NCI-H748 (cell line): ENCODE data around the gene FARS2.
A peak's percentile ranks its signal among the peaks of the same experiment; 100 is the strongest.

Experiments
- DNase-seq: peaks from one replicate; lab custom pipeline; 2025; ENCODE audit not compliant: unreplicated experiment; lab: John Stamatoyannopoulos, UW

Gene FARS2

GRCh38 chr6:5260661-5261544, at the start of gene FARS2, which contains the start of gene LYRM4:
FARS2 (plus strand) TSS chr6:5261513.
LYRM4 (minus strand) TSS chr6:5260950; CDS start chr6:5260733, 217 bp downstream.
- peak; percentile 95 for DNase-seq

GRCh38 chr6:5213836-5214235, 47.5 kb upstream of the FARS2 start:
- no peak for DNase-seq

- peak; percentile 28 for DNase-seq
These were observed 46.7 kb upstream of the FARS2 start for GRCh38 chr6:5214570-5215052.

- no peak for DNase-seq
These were observed 46.2 kb upstream of the FARS2 start for GRCh38 chr6:5215159-5215558.

GRCh38 chr6:5215799-5216198, 45.5 kb upstream of the FARS2 start:
- peak; percentile 18 for DNase-seq

GRCh38 chr6:5217356-5217755, 44.0 kb upstream of the FARS2 start:
- no peak for DNase-seq

- no peak for DNase-seq
These were observed 42.2 kb upstream of the FARS2 start for GRCh38 chr6:5219011-5219691.

- no peak for DNase-seq
These were observed 40.9 kb upstream of the FARS2 start for GRCh38 chr6:5220443-5220842.

- no peak for DNase-seq
These were observed 38.0 kb upstream of the FARS2 start for GRCh38 chr6:5223309-5223708.

GRCh38 chr6:5229356-5229755, 32.0 kb upstream of the FARS2 start:
- no peak for DNase-seq

GRCh38 chr6:5230081-5230480, 31.2 kb upstream of the FARS2 start:
- DNase-seq: no peak

- DNase-seq: no peak
These were observed 30.0 kb upstream of the FARS2 start for GRCh38 chr6:5231289-5231688.

- DNase-seq: no peak
These were observed 26.4 kb upstream of the FARS2 start for GRCh38 chr6:5234874-5235273.

- no peak for DNase-seq
These were observed 25.5 kb upstream of the FARS2 start for GRCh38 chr6:5235830-5236229.

- DNase-seq: no peak
These were observed 23.5 kb upstream of the FARS2 start for GRCh38 chr6:5237805-5238204.

- DNase-seq: no peak
These were observed 23.0 kb upstream of the FARS2 start for GRCh38 chr6:5238336-5238735.

- no peak for DNase-seq
These were observed 20.1 kb upstream of the FARS2 start for GRCh38 chr6:5241252-5241651.

GRCh38 chr6:5243069-5243468, 18.2 kb upstream of the FARS2 start:
- no peak for DNase-seq

- no peak for DNase-seq
These were observed 14.9 kb upstream of the FARS2 start for GRCh38 chr6:5246141-5247097.

- no peak for DNase-seq
These were observed 14.1 kb upstream of the FARS2 start for GRCh38 chr6:5247201-5247600.
